ENCODE measurements around the gene CCR5.

DNA sequence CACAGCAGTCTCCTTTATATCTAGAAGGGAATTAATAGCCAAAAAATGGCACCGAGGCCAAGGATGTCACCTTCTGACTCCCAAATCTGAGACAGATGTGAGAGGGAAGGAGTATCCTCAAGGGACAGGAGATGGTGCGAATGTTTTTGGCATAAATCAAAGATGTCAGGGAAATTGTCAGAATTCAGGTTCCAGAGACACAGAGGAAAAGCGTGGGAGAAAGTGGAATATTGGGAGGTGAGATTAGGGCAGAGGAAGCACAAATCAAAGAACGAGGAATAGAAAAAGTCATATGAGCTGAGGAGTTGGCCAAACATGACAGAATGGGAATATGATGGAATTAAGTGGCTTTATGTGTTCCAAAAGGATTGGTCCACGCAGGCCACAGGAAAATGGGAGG is 30.1 kb downstream of the CCR5 start:
- no peak for TF ChIP-seq EZH2 (IDR thresholded peaks at IDR 0.05)
- TF ChIP-seq, protein P1, sequence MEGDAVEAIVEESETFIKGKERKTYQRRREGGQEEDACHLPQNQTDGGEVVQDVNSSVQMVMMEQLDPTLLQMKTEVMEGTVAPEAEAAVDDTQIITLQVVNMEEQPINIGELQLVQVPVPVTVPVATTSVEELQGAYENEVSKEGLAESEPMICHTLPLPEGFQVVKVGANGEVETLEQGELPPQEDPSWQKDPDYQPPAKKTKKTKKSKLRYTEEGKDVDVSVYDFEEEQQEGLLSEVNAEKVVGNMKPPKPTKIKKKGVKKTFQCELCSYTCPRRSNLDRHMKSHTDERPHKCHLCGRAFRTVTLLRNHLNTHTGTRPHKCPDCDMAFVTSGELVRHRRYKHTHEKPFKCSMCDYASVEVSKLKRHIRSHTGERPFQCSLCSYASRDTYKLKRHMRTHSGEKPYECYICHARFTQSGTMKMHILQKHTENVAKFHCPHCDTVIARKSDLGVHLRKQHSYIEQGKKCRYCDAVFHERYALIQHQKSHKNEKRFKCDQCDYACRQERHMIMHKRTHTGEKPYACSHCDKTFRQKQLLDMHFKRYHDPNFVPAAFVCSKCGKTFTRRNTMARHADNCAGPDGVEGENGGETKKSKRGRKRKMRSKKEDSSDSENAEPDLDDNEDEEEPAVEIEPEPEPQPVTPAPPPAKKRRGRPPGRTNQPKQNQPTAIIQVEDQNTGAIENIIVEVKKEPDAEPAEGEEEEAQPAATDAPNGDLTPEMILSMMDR (IDR thresholded peaks at IDR 0.05): no peak
- no peak for TF ChIP-seq EZH2phosphoT487 (IDR thresholded peaks at IDR 0.05)
